ENCODE measurements around the gene GPR27.

The GPR27 gene

GRCh38 chr3:71780430-71780829 is 26.8 kb downstream of the GPR27 start:
- no peaks in the 10 kb centered on the region for H3K36me3 ChIP-seq (ENCODE audit: control insufficient read depth, insufficient read depth, low read length)
- peaks cover 4% of the 10 kb centered on the region for H3K4me1 ChIP-seq (ENCODE audit: control insufficient read depth, insufficient read depth, low read length)
- H3K27me3 ChIP-seq (ENCODE audit: control insufficient read depth, insufficient read depth, low read length), result peaks cover 21% of the 10 kb centered on the region
- no peak overlapping the region for H3K27ac ChIP-seq (ENCODE audit: low read depth, low read length)
- H3K4me3 ChIP-seq (ENCODE audit: low read length), result no peak overlapping the region
- H3K9ac ChIP-seq (ENCODE audit: low read length), result no peak overlapping the region

- Histone ChIP-seq H3K9ac (ENCODE audit: low read length) (no peak overlapping the region), H3K4me1 (ENCODE audit: control insufficient read depth, insufficient read depth, low read length) (peaks cover 4% of the 10 kb centered on the region), H3K27ac (ENCODE audit: low read depth, low read length) (no peak overlapping the region), H3K36me3 (ENCODE audit: control insufficient read depth, insufficient read depth, low read length) (no peaks in the 10 kb centered on the region), H3K27me3 (ENCODE audit: control insufficient read depth, insufficient read depth, low read length) (peaks cover 28% of the 10 kb centered on the region), H3K4me3 (ENCODE audit: low read length) (no peak overlapping the region)
Observed at GRCh38 chr3:71783152-71783551, 29.5 kb downstream of the GPR27 start.

DNA sequence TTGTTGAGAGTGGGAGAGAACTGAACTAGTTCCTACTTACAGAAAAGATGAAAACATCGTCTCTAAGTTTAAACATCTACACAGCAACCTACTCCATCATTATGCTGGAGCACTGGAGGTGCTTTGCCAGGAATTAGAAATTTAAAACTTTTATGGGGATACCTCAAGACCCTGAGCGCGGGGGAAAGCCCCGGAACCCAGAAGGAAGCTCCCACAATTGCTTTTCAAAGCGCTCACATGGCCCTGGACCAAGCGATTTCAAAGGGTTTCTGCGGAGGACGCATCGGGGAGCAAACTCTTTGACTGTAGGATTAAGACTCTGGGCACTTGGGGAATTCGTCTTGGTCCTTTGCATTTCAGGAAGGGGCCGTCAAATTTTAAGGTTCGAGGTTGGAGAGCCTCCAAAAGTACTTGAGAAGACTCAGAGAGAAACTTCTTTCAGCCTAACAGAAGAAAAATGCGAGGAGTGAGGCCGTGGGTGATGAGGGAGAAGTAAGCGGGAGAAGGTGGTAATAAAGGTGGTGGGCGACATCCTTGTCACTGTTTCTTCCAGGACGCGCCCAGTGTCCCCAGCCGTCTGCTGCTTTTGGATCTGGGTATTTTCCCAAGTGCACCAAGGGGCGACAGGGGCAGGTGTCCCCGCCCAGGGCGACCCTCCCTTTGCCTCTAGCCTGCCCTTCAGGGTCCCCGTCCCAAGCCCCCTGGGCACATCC is 30.7 kb downstream of the GPR27 start:
- Histone ChIP-seq H3K36me3 (ENCODE audit: control insufficient read depth, insufficient read depth, low read length) (no peaks in the 10 kb centered on the region), H3K4me1 (ENCODE audit: control insufficient read depth, insufficient read depth, low read length) (peaks cover 4% of the 10 kb centered on the region), H3K9ac (ENCODE audit: low read length) (no peak overlapping the region), H3K27ac (ENCODE audit: low read depth, low read length) (no peak overlapping the region), H3K4me3 (ENCODE audit: low read length) (peak overlapping the region; percentile 44), H3K27me3 (ENCODE audit: control insufficient read depth, insufficient read depth, low read length) (peaks cover 28% of the 10 kb centered on the region)

- Histone ChIP-seq H3K27ac (ENCODE audit: low read depth, low read length) (no peak within 1 kb of the TSS), H3K4me3 (ENCODE audit: low read length) (peak within 1 kb of the TSS; percentile 44), H3K9ac (ENCODE audit: low read length) (no peak within 1 kb of the TSS), H3K36me3 (ENCODE audit: control insufficient read depth, insufficient read depth, low read length) (no peaks in the 10 kb centered on the region), H3K4me1 (ENCODE audit: control insufficient read depth, insufficient read depth, low read length) (peaks cover 4% of the 10 kb centered on the region), H3K27me3 (ENCODE audit: control insufficient read depth, insufficient read depth, low read length) (peaks cover 28% of the 10 kb centered on the region)
Observed at GRCh38 chr3:71784914-71785531, 31.4 kb downstream of the GPR27 start, which contains the start of gene PROK2. PROK2 (minus strand) TSS chr3:71785148; CDS start chr3:71785052, 96 bp downstream.

DNA sequence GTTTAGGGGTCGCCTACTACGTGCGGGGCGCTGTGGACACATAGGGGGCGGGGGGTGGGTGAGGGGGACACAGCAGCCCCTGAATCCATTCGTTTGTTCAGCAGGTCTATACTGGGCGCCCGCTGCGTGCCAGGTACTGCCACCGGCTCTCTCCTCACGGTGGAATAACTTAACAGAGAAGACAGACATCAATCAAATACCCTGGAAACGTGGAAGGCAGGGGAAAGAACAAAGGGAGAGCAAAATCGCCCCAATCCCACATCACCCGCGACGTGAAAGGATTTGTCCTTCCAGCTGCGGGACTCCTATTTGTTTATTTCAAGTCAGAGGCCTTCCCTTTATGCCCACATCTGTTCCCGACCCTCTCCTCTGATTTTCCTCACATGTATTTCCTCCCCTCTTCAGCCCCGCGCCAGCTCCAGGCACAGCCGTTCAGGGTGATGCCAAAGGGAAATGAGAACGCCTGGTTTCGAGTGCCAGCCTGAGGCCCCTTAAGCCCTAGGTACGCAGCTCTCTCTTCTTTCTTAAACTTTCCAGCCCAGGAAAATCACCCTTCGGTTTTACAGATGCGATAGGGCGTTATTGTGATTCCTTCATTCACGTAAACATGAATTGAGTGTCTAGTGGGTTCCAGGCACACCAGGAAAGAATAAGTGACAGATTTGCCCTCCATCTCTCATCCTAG is 32.0 kb downstream of the GPR27 start:
- Histone ChIP-seq H3K27me3 (ENCODE audit: control insufficient read depth, insufficient read depth, low read length) (peaks cover 25% of the 10 kb centered on the region), H3K9ac (ENCODE audit: low read length) (no peak overlapping the region), H3K36me3 (ENCODE audit: control insufficient read depth, insufficient read depth, low read length) (no peaks in the 10 kb centered on the region), H3K27ac (ENCODE audit: low read depth, low read length) (no peak overlapping the region), H3K4me3 (ENCODE audit: low read length) (no peak overlapping the region), H3K4me1 (ENCODE audit: control insufficient read depth, insufficient read depth, low read length) (peaks cover 4% of the 10 kb centered on the region)

DNA sequence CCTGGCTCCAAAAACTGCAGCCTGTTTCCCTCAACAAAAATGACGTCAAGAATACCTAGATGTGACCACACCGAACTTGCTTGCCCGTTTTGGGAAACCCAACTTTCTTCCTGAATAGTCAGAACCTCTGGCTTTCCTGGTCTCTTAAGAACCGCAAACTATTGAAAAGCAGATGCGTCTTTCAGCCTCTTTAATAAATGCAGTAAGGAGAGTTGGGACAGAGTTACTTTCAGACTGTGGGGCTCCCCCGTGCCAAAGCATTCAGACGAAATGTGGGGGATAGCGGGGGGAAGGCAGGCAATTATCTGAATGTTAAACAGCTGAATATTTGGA is 32.5 kb downstream of the GPR27 start:
- H3K9ac ChIP-seq (ENCODE audit: low read length), result no peak overlapping the region
- H3K27ac ChIP-seq (ENCODE audit: low read depth, low read length), result no peak overlapping the region
- H3K27me3 ChIP-seq (ENCODE audit: control insufficient read depth, insufficient read depth, low read length), result peaks cover 23% of the 10 kb centered on the region

DNA sequence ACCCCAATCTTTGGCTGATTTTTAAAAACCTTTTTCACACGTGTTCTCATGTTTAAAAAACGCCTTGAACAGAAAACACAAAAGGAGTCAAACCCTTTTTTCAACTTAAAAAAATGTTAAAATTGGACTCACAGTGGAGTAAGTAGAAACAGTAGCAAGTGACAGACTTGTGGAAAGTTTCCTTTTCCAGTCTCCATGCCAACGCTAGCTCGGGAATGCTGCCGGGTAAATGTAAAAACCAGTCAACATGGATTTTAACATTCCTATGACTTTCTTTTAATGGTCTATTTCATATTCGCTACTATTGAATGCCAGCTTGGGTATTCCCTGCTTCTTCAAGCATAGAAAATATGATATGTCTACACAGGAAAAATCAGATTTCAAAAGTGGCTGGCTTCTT is 32.9 kb downstream of the GPR27 start:
- Histone ChIP-seq H3K9ac (ENCODE audit: low read length) (no peak overlapping the region), H3K36me3 (ENCODE audit: control insufficient read depth, insufficient read depth, low read length) (no peaks in the 10 kb centered on the region), H3K4me3 (ENCODE audit: low read length) (no peak overlapping the region), H3K27me3 (ENCODE audit: control insufficient read depth, insufficient read depth, low read length) (peaks cover 21% of the 10 kb centered on the region), H3K27ac (ENCODE audit: low read depth, low read length) (no peak overlapping the region), H3K4me1 (ENCODE audit: control insufficient read depth, insufficient read depth, low read length) (peaks cover 4% of the 10 kb centered on the region)

More for the DNA sequence above, 32.5 kb downstream of the GPR27 start:
- Histone ChIP-seq H3K4me1 (ENCODE audit: control insufficient read depth, insufficient read depth, low read length) (peaks cover 4% of the 10 kb centered on the region), H3K36me3 (ENCODE audit: control insufficient read depth, insufficient read depth, low read length) (no peaks in the 10 kb centered on the region), H3K4me3 (ENCODE audit: low read length) (no peak overlapping the region)

- Histone ChIP-seq H3K4me1 (ENCODE audit: control insufficient read depth, insufficient read depth, low read length) (peaks cover 4% of the 10 kb centered on the region), H3K36me3 (ENCODE audit: control insufficient read depth, insufficient read depth, low read length) (no peaks in the 10 kb centered on the region), H3K4me3 (ENCODE audit: low read length) (no peak overlapping the region), H3K9ac (ENCODE audit: low read length) (no peak overlapping the region), H3K27me3 (ENCODE audit: control insufficient read depth, insufficient read depth, low read length) (peaks cover 17% of the 10 kb centered on the region), H3K27ac (ENCODE audit: low read depth, low read length) (no peak overlapping the region)
Observed at GRCh38 chr3:71787851-71788405, 34.3 kb downstream of the GPR27 start.

DNA sequence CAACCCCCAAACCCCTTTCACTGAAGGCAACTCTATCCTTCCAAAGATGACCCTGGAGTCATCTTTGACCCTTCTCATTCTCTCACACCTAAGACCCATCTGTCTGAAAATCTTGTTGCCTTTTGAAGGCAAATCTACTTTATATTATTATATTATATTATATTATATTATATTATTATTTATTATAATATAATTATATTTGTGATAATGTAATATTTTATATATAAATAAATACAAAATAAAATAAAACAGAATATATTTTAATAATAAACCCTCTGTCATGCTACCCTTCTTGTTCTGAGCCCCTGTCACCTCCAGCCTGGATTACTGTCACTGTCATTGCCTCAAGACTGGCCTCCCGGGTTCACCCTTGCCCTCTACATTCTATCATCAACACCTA is 36.3 kb downstream of the GPR27 start:
- Histone ChIP-seq H3K27ac (ENCODE audit: low read depth, low read length) (no peak overlapping the region), H3K9ac (ENCODE audit: low read length) (no peak overlapping the region), H3K4me1 (ENCODE audit: control insufficient read depth, insufficient read depth, low read length) (no peaks in the 10 kb centered on the region), H3K36me3 (ENCODE audit: control insufficient read depth, insufficient read depth, low read length) (no peaks in the 10 kb centered on the region), H3K4me3 (ENCODE audit: low read length) (no peak overlapping the region), H3K27me3 (ENCODE audit: control insufficient read depth, insufficient read depth, low read length) (peaks cover 6% of the 10 kb centered on the region)

DNA sequence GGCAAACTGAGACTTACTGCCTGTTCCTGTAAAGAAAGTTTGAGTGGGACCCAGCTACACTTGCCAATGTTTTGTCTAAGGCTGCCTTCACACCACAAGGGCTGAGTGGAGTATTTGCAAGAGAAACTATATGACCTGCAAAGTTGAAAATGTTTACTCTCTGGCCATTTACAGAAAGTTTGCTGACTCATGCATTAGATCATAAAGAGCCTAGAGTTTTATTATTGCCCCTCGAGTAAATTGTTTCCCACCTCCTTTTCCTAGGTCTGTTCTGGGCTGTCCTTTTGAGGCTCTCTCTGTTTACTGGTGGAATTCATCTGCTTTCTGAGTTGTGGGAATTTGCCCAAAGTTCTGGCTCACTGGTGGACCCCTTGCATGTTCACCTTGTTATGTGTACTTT is 38.0 kb downstream of the GPR27 start:
- Histone ChIP-seq H3K27me3 (ENCODE audit: control insufficient read depth, insufficient read depth, low read length) (no peaks in the 10 kb centered on the region), H3K27ac (ENCODE audit: low read depth, low read length) (no peak overlapping the region), H3K4me1 (ENCODE audit: control insufficient read depth, insufficient read depth, low read length) (no peaks in the 10 kb centered on the region), H3K36me3 (ENCODE audit: control insufficient read depth, insufficient read depth, low read length) (no peaks in the 10 kb centered on the region), H3K4me3 (ENCODE audit: low read length) (no peak overlapping the region), H3K9ac (ENCODE audit: low read length) (no peak overlapping the region)

DNA sequence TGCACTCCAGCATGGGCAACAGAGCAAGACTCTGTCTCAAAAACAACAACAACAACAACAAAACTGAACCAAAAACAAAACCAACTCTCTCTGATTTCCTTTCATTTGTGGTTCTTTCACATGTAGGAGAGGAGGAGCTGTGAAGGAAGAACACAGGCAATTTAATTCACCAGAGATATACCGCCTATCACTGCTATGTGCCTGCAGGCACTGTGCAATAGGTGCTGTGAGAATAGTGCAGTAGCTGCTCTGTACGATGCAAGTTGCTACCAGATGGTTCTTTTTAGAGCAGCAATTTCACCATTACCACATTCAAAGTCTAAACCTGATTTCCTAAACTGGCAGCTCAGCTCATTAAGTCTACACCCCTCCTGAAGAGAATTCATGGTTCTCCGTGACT is 42.6 kb downstream of the GPR27 start:
- Histone ChIP-seq H3K27me3 (ENCODE audit: control insufficient read depth, insufficient read depth, low read length) (peaks cover 3% of the 10 kb centered on the region), H3K27ac (ENCODE audit: low read depth, low read length) (no peak overlapping the region), H3K4me1 (ENCODE audit: control insufficient read depth, insufficient read depth, low read length) (no peaks in the 10 kb centered on the region), H3K36me3 (ENCODE audit: control insufficient read depth, insufficient read depth, low read length) (no peaks in the 10 kb centered on the region), H3K4me3 (ENCODE audit: low read length) (no peak overlapping the region), H3K9ac (ENCODE audit: low read length) (no peak overlapping the region)

GRCh38 chr3:71797455-71797854 is 43.8 kb downstream of the GPR27 start:
- Histone ChIP-seq H3K27me3 (ENCODE audit: control insufficient read depth, insufficient read depth, low read length) (peaks cover 3% of the 10 kb centered on the region), H3K36me3 (ENCODE audit: control insufficient read depth, insufficient read depth, low read length) (no peaks in the 10 kb centered on the region), H3K27ac (ENCODE audit: low read depth, low read length) (no peak overlapping the region), H3K4me3 (ENCODE audit: low read length) (no peak overlapping the region), H3K9ac (ENCODE audit: low read length) (no peak overlapping the region), H3K4me1 (ENCODE audit: control insufficient read depth, insufficient read depth, low read length) (no peaks in the 10 kb centered on the region)
